Parathyroid adenoma (tissue), 2 donors: ENCODE data around the gene DLD.

Source experiments
- H2AFZ ChIP-seq: fragments of 300-600 bp; sonication (generic); one replicate; pipeline ENCODE4 v1.7.0; 2017; ENCODE audit warnings: antibody characterized with exemption, mild to moderate bottlenecking
- H3K27ac ChIP-seq: fragments of 300-600 bp; sonication (generic); one replicate; pipeline ENCODE4 v1.7.0; 2017
- H3K27me3 ChIP-seq: fragments of 300-600 bp; sonication (generic); one replicate; pipeline ENCODE4 v1.7.0; 2017; ENCODE audit warnings: low read length; ENCODE audit not compliant: control insufficient read depth, insufficient read depth
- H3K36me3 ChIP-seq: fragments of 300-600 bp; sonication (generic); one replicate; pipeline ENCODE4 v1.7.0; 2017; ENCODE audit warnings: low read length; ENCODE audit not compliant: control insufficient read depth, insufficient read depth
- H3K4me1 ChIP-seq: fragments of 300-600 bp; sonication (generic); one replicate; pipeline ENCODE4 v1.7.0; 2017; ENCODE audit warnings: control low read depth
- H3K4me2 ChIP-seq: fragments of 300-600 bp; sonication (generic); one replicate; pipeline ENCODE4 v1.7.0; 2017; ENCODE audit warnings: low read length
- H3K4me3 ChIP-seq: fragments of 300-600 bp; sonication (generic); one replicate; pipeline ENCODE4 v1.7.0; 2017; ENCODE audit warnings: low read depth, low read length
- H3K79me2 ChIP-seq: fragments of 300-600 bp; sonication (generic); one replicate; pipeline ENCODE4 v1.7.0; 2017; ENCODE audit warnings: control low read depth
- H3K9ac ChIP-seq: fragments of 300-600 bp; sonication (generic); one replicate; pipeline ENCODE4 v1.7.0; 2017; ENCODE audit warnings: mild to moderate bottlenecking
- H3K9me3 ChIP-seq: fragments of 300-600 bp; sonication (generic); one replicate; pipeline ENCODE4 v1.7.0; 2017; ENCODE audit warnings: low read length; ENCODE audit not compliant: control insufficient read depth
- TF ChIP-seq, protein P1 (sequence below): fragments of 300-600 bp; sonication (generic); IDR thresholded peaks from one replicate; pipeline ENCODE4 v1.7.0; 2017; ENCODE audit warnings: antibody characterized with exemption, mild to moderate bottlenecking
- donor health status: primary hyperparathyroidism.

DLD gene, protein sequence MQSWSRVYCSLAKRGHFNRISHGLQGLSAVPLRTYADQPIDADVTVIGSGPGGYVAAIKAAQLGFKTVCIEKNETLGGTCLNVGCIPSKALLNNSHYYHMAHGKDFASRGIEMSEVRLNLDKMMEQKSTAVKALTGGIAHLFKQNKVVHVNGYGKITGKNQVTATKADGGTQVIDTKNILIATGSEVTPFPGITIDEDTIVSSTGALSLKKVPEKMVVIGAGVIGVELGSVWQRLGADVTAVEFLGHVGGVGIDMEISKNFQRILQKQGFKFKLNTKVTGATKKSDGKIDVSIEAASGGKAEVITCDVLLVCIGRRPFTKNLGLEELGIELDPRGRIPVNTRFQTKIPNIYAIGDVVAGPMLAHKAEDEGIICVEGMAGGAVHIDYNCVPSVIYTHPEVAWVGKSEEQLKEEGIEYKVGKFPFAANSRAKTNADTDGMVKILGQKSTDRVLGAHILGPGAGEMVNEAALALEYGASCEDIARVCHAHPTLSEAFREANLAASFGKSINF

DNA sequence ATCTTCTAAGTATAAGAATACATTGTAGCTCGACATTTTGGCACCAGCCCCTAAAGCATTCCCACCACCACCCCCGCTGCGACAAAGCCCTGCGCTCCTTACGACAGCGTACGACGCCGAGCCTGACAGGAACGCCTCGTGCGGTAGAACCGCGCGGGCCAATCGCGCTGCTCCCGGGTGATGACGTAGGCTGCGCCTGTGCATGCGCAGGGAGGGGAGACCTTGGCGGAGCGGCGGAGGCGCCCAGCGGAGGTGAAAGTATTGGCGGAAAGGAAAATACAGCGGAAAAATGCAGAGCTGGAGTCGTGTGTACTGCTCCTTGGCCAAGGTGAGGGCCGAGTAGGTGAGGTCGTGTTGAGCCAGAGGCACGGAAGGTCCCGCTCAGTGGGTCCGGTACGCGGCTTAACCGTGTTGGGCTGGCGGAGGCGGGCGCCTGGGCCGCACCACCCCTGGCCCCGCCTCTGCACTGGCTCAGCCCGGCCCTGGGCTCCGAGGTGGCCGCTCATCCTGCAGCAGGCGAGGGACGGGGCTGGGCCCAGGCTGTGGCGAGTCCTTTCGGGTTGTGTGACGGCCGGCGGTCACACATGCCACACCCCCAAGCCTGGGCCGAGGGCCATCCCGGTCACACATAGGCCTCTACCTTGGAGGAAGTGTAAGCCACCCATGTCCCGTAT, at the start of gene DLD:
TSS of gene DLD (plus strand) at position 222 of the 674 bp plus-strand sequence. CDS start at position 290, 68 bp downstream.
- Histone ChIP-seq H3K27me3 (no peaks in the 10 kb centered on the region), H3K4me2 (peak within 1 kb of the TSS; percentile 93), H3K79me2 (peaks cover 34% of the 10 kb centered on the region), H3K9ac (peak within 1 kb of the TSS; percentile 59), H3K9me3 (no peaks in the 10 kb centered on the region), H3K27ac (peak within 1 kb of the TSS; percentile 87), H3K4me3 (peak within 1 kb of the TSS; percentile 84), H3K36me3 (no peaks in the 10 kb centered on the region), H2AFZ (peak within 1 kb of the TSS; percentile 93), H3K4me1 (peaks cover 4% of the 10 kb centered on the region)
- TF ChIP-seq, protein P1, sequence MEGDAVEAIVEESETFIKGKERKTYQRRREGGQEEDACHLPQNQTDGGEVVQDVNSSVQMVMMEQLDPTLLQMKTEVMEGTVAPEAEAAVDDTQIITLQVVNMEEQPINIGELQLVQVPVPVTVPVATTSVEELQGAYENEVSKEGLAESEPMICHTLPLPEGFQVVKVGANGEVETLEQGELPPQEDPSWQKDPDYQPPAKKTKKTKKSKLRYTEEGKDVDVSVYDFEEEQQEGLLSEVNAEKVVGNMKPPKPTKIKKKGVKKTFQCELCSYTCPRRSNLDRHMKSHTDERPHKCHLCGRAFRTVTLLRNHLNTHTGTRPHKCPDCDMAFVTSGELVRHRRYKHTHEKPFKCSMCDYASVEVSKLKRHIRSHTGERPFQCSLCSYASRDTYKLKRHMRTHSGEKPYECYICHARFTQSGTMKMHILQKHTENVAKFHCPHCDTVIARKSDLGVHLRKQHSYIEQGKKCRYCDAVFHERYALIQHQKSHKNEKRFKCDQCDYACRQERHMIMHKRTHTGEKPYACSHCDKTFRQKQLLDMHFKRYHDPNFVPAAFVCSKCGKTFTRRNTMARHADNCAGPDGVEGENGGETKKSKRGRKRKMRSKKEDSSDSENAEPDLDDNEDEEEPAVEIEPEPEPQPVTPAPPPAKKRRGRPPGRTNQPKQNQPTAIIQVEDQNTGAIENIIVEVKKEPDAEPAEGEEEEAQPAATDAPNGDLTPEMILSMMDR = no peak

DNA sequence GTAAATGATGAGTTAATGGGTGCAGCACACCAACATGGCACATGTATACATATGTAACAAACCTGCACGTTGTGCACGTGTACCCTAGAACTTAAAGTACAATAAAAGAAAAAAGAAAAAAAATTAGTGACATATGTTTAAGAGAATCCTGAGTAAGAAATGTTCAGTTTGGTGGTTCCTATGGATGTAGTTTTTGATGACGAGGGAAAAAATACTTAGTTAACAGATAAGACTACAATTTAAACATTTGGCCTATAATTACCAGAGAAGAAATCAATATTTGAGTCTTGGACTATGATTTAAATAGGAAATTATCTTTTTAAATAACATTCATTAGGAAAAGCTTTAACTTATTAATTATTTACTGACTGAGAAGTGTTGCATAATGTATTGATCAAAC, 48.8 kb upstream of the DLD start:
- no peak overlapping the region for H3K9ac ChIP-seq
- H3K36me3 ChIP-seq = no peaks in the 10 kb centered on the region
- H3K27me3 ChIP-seq = no peaks in the 10 kb centered on the region
- H3K4me3 ChIP-seq = no peak overlapping the region
- no peaks in the 10 kb centered on the region for H3K4me1 ChIP-seq
- no peak overlapping the region for H3K27ac ChIP-seq
- H3K4me2 ChIP-seq = no peak overlapping the region
- no peaks in the 10 kb centered on the region for H3K79me2 ChIP-seq
- H3K9me3 ChIP-seq = no peaks in the 10 kb centered on the region
- no peak overlapping the region for H2AFZ ChIP-seq
- TF ChIP-seq, protein P1 = no peak

DNA sequence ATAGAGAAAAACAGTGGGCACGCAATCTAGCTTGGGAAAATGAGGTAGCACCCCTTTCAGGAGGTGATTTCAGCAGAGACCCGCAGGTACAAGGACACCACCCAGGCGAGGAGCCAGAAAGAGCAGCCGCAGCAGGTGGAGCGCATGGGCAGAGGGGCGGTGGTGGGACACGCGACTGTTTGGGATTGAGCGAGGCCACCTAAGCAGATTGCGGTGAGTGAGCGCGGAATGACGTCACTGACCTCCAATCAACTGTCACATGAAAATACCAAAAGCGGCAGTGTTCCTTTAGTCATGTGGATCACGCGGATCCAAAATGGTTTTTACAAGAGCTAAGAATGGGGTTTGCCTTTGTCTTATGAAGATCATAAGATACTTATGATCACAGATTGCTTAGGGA, 47.8 kb upstream of the DLD start:
- H3K36me3 ChIP-seq = no peaks in the 10 kb centered on the region
- H3K27me3 ChIP-seq = no peaks in the 10 kb centered on the region
- no peak overlapping the region for H2AFZ ChIP-seq
- no peaks in the 10 kb centered on the region for H3K4me1 ChIP-seq
- no peak overlapping the region for H3K9ac ChIP-seq
- H3K27ac ChIP-seq = no peak overlapping the region
- TF ChIP-seq, protein P1 = no peak
- no peaks in the 10 kb centered on the region for H3K79me2 ChIP-seq
- H3K4me3 ChIP-seq = no peak overlapping the region
- H3K9me3 ChIP-seq = no peaks in the 10 kb centered on the region
- no peak overlapping the region for H3K4me2 ChIP-seq

DNA sequence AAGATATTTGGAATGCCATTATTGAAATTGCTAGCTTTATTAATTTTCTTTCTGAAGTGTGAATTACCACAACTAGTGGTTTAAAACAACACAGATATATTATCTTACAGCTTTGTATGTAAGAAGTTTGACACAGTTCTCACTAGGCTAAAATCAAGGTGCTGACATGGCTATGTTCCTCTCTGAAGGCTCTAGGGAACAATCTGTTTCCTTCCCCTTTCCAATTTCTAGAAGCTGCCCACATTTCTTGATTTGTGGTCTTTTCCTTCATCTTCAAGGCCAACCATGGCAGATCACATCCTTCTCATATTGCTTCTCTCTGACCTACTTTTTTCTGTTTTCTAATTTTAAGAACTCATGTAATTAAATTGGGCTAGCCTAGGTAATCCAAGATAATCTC, 44.7 kb upstream of the DLD start:
- Histone ChIP-seq H3K4me2 (no peak overlapping the region), H3K36me3 (no peaks in the 10 kb centered on the region), H3K27ac (no peak overlapping the region), H3K4me1 (no peaks in the 10 kb centered on the region), H3K79me2 (no peaks in the 10 kb centered on the region), H2AFZ (no peak overlapping the region), H3K9ac (no peak overlapping the region), H3K9me3 (no peaks in the 10 kb centered on the region), H3K27me3 (no peaks in the 10 kb centered on the region), H3K4me3 (no peak overlapping the region)
- TF ChIP-seq, protein P1 = no peak
